Neuronal stem cell (in vitro differentiated cells): ENCODE data around the gene TMEM179.

Experiments used
- DNase-seq: peaks from one replicate; pipeline ENCODE4 v3.0.0-alpha.2; 2013; ENCODE audit warnings: low spot score
- H2AFZ ChIP-seq: one replicate; pipeline ENCODE4 v1.6.1; 2013; ENCODE audit warnings: mild to moderate bottlenecking, low read length, inconsistent platforms
- H2AK5ac ChIP-seq: 2 replicates; pipeline ENCODE4 v1.6.1; 2013; ENCODE audit warnings: low read depth, mild to moderate bottlenecking, inconsistent platforms, low read length, moderate library complexity, mixed read lengths
- H2BK120ac ChIP-seq: 2 replicates; pipeline ENCODE4 v1.6.1; 2013; ENCODE audit warnings: low read depth, mild to moderate bottlenecking, inconsistent platforms, low read length, moderate library complexity, mixed read lengths
- H2BK12ac ChIP-seq: one replicate; pipeline ENCODE4 v1.6.1; 2013; ENCODE audit warnings: low read length, inconsistent platforms
- H2BK15ac ChIP-seq: 2 replicates; pipeline ENCODE4 v1.6.1; 2013; ENCODE audit warnings: mild to moderate bottlenecking, low read length, inconsistent platforms, mixed read lengths
- H2BK5ac ChIP-seq: one replicate; pipeline ENCODE4 v1.6.1; 2013; ENCODE audit warnings: inconsistent platforms, mild to moderate bottlenecking, low read length, moderate library complexity
- H3K14ac ChIP-seq: one replicate; pipeline ENCODE4 v1.6.1; 2013; ENCODE audit warnings: low read length, inconsistent platforms
- H3K18ac ChIP-seq: 2 replicates; pipeline ENCODE4 v1.6.1; 2013; ENCODE audit warnings: low read length, inconsistent platforms
- H3K23ac ChIP-seq: 2 replicates; pipeline ENCODE4 v1.6.1; 2013; ENCODE audit warnings: low read depth, mild to moderate bottlenecking, mixed read lengths, low read length, inconsistent platforms; ENCODE audit not compliant: poor library complexity
- H3K27ac ChIP-seq: replicated peaks from 3 replicates; pipeline ENCODE4 v1.5.1; 2013; ENCODE audit warnings: low read length, inconsistent platforms
- H3K27me3 ChIP-seq, 3 experiments: 2 replicates each; pipeline ENCODE4 v1.6.1; 2013; ENCODE audit warnings: low read length in 3 of 3, mild to moderate bottlenecking in 2 of 3, inconsistent platforms in 1 of 3, low read depth in 1 of 3, mixed read lengths in 1 of 3, moderate library complexity in 1 of 3; ENCODE audit not compliant: control insufficient read depth in 3 of 3, insufficient read depth in 3 of 3
- H3K36me3 ChIP-seq, 2 donors: replicated peaks in 1 of 2; 2 replicates each; pipeline ENCODE4 v1.6.1; 2013; ENCODE audit warnings: low read length in 2 of 2; ENCODE audit not compliant: control insufficient read depth in 2 of 2, insufficient read depth in 2 of 2
- H3K4ac ChIP-seq: 2 replicates; pipeline ENCODE4 v1.6.1; 2013; ENCODE audit warnings: inconsistent platforms, mild to moderate bottlenecking, low read length, moderate library complexity
- H3K4me1 ChIP-seq, 2 donors: 1 replicate in 1 of 2; 2 replicates in 1 of 2; pipeline ENCODE4 v1.6.1; 2013; ENCODE audit warnings: low read length in 2 of 2, low read depth in 1 of 2; ENCODE audit not compliant: control insufficient read depth in 2 of 2, insufficient read depth in 1 of 2
- H3K4me2 ChIP-seq: one replicate; pipeline ENCODE4 v1.6.1; 2013; ENCODE audit warnings: mild to moderate bottlenecking, low read length, inconsistent platforms; ENCODE audit not compliant: insufficient read depth, poor library complexity, severe bottlenecking
- H3K4me3 ChIP-seq, 2 donors: 2 replicates each; pipeline ENCODE4 v1.5.1; 2013; ENCODE audit warnings: low read length in 2 of 2, mild to moderate bottlenecking in 2 of 2, inconsistent platforms in 1 of 2, moderate library complexity in 1 of 2
- H3K79me1 ChIP-seq: one replicate; pipeline ENCODE4 v1.6.1; 2013; ENCODE audit warnings: low read depth, mild to moderate bottlenecking, inconsistent platforms, low read length, moderate library complexity
- H3K9ac ChIP-seq: one replicate; pipeline ENCODE4 v1.6.1; 2013; ENCODE audit warnings: mild to moderate bottlenecking, low read depth, low read length, inconsistent platforms; ENCODE audit not compliant: poor library complexity
- H3K9me3 ChIP-seq, 2 donors: replicated peaks in 1 of 2; 2 replicates each; pipeline versions ENCODE3 to v1.6.1; 2013; ENCODE audit warnings: low read length in 2 of 2, mild to moderate bottlenecking in 2 of 2, inconsistent platforms in 1 of 2, low read depth in 1 of 2, mixed read lengths in 1 of 2, moderate library complexity in 1 of 2; ENCODE audit not compliant: control insufficient read depth in 2 of 2, insufficient read depth in 1 of 2
- H4K8ac ChIP-seq: one replicate; pipeline ENCODE4 v1.6.1; 2013; ENCODE audit warnings: low read depth, mild to moderate bottlenecking, inconsistent platforms, low read length, moderate library complexity
- H4K91ac ChIP-seq: one replicate; pipeline ENCODE4 v1.6.1; 2013; ENCODE audit warnings: low read length, low read depth, mild to moderate bottlenecking, inconsistent platforms; ENCODE audit not compliant: poor library complexity
- whole genome bisulfite sequencing, 2 donors: extraction: QIAGEN DNeasy Blood & Tissue Kit; methylation state at CpG; one replicate each; pipeline ENCODE4 v1.1.7; 2013; ENCODE audit warnings: missing lambda C conversion rate in 2 of 2, mixed read lengths in 1 of 2; ENCODE audit not compliant: insufficient read length in 2 of 2, insufficient replicate concordance in 1 of 2; ENCODE audit errors: extremely low coverage in 2 of 2; 5-methylcytosine and 5-hydroxymethylcytosine counted together

Gene TMEM179

GRCh38 chr14:104600141-104600643 lies 4.4 kb downstream of the TMEM179 start:
- peak overlapping the region; percentile 58 for H3K14ac ChIP-seq
- no peaks in the 10 kb centered on the region for H3K36me3 ChIP-seq
- no peak overlapping the region for H3K4me2 ChIP-seq
- H2BK12ac ChIP-seq: no peak overlapping the region
- no peak overlapping the region for H2AFZ ChIP-seq
- DNase-seq: no peak
- H3K4me3 ChIP-seq: peak overlapping the region in 1 of 2 donors; percentile 8
- H3K23ac ChIP-seq: no peak overlapping the region
- H3K9me3 ChIP-seq: no peaks in the 10 kb centered on the region
- H3K18ac ChIP-seq: peak overlapping the region; percentile 41
- no peak overlapping the region for H2BK15ac ChIP-seq
- WGBS, 2 donors: no CpG with 5 or more reads among the region's 14 CpGs
- peaks cover 9 to 14% of the 10 kb centered on the region in 2 donors for H3K4me1 ChIP-seq
- H3K27ac ChIP-seq: no peak overlapping the region
- peak overlapping the region; percentile 3 for H2BK5ac ChIP-seq
- H3K4ac ChIP-seq: no peak overlapping the region
- H4K91ac ChIP-seq: no peak overlapping the region
- no peak overlapping the region for H2AK5ac ChIP-seq
- peaks cover 1% of the 10 kb centered on the region for H3K79me1 ChIP-seq
- H4K8ac ChIP-seq: no peak overlapping the region
- peaks cover 0 to 20% (median 13%) of the 10 kb centered on the region in 3 experiments for H3K27me3 ChIP-seq
- no peak overlapping the region for H3K9ac ChIP-seq
- no peak overlapping the region for H2BK120ac ChIP-seq

GRCh38 chr14:104599446-104599845 lies 5.1 kb downstream of the TMEM179 start:
- no peak overlapping the region for H3K4me3 ChIP-seq
- H2AFZ ChIP-seq: no peak overlapping the region
- no peaks in the 10 kb centered on the region for H3K36me3 ChIP-seq
- H2BK120ac ChIP-seq: no peak overlapping the region
- peak overlapping the region; percentile 71 for H3K14ac ChIP-seq
- H3K4ac ChIP-seq: no peak overlapping the region
- H3K9me3 ChIP-seq: no peaks in the 10 kb centered on the region
- peaks cover 5 to 10% of the 10 kb centered on the region in 2 donors for H3K4me1 ChIP-seq
- H2BK12ac ChIP-seq: no peak overlapping the region
- no peak overlapping the region for H2BK15ac ChIP-seq
- no peak overlapping the region for H2BK5ac ChIP-seq
- H4K8ac ChIP-seq: no peak overlapping the region
- no peak for DNase-seq
- no peak overlapping the region for H3K27ac ChIP-seq
- no peak overlapping the region for H2AK5ac ChIP-seq
- H3K79me1 ChIP-seq: peaks cover 1% of the 10 kb centered on the region
- H3K18ac ChIP-seq: peak overlapping the region; percentile 57
- no peak overlapping the region for H3K23ac ChIP-seq
- no peak overlapping the region for H3K4me2 ChIP-seq
- no CpG with 5 or more reads among the region's 7 CpGs for WGBS, 2 donors
- H3K9ac ChIP-seq: no peak overlapping the region
- peaks cover 0 to 16% (median 8%) of the 10 kb centered on the region in 3 experiments for H3K27me3 ChIP-seq
- H4K91ac ChIP-seq: no peak overlapping the region

GRCh38 chr14:104598910-104599273 lies 5.7 kb downstream of the TMEM179 start:
- Histone ChIP-seq H2BK12ac (peak overlapping the region; percentile 41), H4K8ac (no peak overlapping the region), H2AK5ac (no peak overlapping the region), H2BK5ac (no peak overlapping the region), H3K4me2 (no peak overlapping the region), H3K14ac (peak overlapping the region; percentile 82), H4K91ac (no peak overlapping the region), H3K4ac (no peak overlapping the region), H3K27me3 (peaks cover 0 to 18% (median 3%) of the 10 kb centered on the region in 3 experiments), H3K18ac (peak overlapping the region; percentile 64), H2BK15ac (peak overlapping the region; percentile 75), H3K4me3 (no peak overlapping the region), H3K27ac (no peak overlapping the region), H3K79me1 (peaks cover 1% of the 10 kb centered on the region), H2AFZ (no peak overlapping the region), H3K9ac (no peak overlapping the region), H3K23ac (peak overlapping the region; percentile 80), H2BK120ac (no peak overlapping the region), H3K9me3 (no peaks in the 10 kb centered on the region), H3K4me1 (peaks cover 5 to 6% of the 10 kb centered on the region in 2 donors), H3K36me3 (no peaks in the 10 kb centered on the region)
- DNase-seq: no peak
- no CpG with 5 or more reads among the region's 12 CpGs for WGBS, 2 donors

- Histone ChIP-seq H3K4me1 (peaks cover 3 to 10% of the 10 kb centered on the region in 2 donors), H2AFZ (no peak overlapping the region), H2BK12ac (peak overlapping the region; percentile 41), H3K9me3 (no peaks in the 10 kb centered on the region), H4K8ac (no peak overlapping the region), H4K91ac (no peak overlapping the region), H2BK5ac (no peak overlapping the region), H3K36me3 (no peaks in the 10 kb centered on the region), H3K9ac (no peak overlapping the region), H2AK5ac (peak overlapping the region; percentile 63), H3K27ac (no peak overlapping the region), H3K4ac (no peak overlapping the region), H3K14ac (peak overlapping the region; percentile 82), H3K79me1 (no peaks in the 10 kb centered on the region), H3K4me2 (no peak overlapping the region), H3K4me3 (no peak overlapping the region), H3K23ac (peak overlapping the region; percentile 80), H2BK15ac (peak overlapping the region; percentile 75), H2BK120ac (no peak overlapping the region), H3K18ac (peak overlapping the region; percentile 64), H3K27me3 (peaks cover 0 to 19% (median 0%) of the 10 kb centered on the region in 3 experiments)
- DNase-seq: no peak
- WGBS, 2 donors: no CpG with 5 or more reads among the region's 28 CpGs
Measured at GRCh38 chr14:104598039-104598909, 6.3 kb downstream of the TMEM179 start.
